GM19239 (cell line): Measurements from ENCODE around the gene CSTF2T.

Experiments used
- DNase-seq: peaks from one replicate; pipeline ENCODE4 v3.0.0; 2011; ENCODE audit warnings: low spot score; ENCODE audit not compliant: insufficient read length
- FAIRE-seq: peaks from 2 replicates; lab custom pipeline; 2011; peaks lifted over from hg19 to GRCh38; lab: Jason Lieb, UNC

CSTF2T gene

GRCh38 chr10:51656503-51656902 is 42.9 kb downstream of the CSTF2T start:
- DNase-seq (no peak), FAIRE-seq (no peak)

GRCh38 chr10:51654918-51655317 is 44.5 kb downstream of the CSTF2T start:
- FAIRE-seq (no peak), DNase-seq (no peak)

- FAIRE-seq: no peak
- DNase-seq: no peak
Measured at GRCh38 chr10:51653025-51653424, 46.4 kb downstream of the CSTF2T start.

DNA sequence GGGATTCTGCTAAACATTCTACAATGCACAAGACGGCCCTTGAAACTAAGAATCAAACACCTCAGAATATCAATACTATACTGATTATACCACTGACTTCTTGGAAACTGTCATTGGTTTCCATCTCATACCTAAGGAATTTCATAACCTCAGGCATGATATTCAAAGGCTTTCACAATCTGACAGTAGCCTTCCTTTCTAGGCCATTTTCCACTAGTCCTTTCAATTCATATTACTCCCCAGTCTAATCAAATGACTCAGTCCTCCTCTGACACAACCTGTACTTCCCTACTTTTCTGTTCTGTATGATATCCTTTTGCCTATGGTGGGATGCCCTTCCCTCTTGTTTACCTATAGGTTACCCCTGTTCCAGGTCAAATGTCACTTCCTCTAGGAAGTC is 48.3 kb downstream of the CSTF2T start:
- DNase-seq (no peak), FAIRE-seq (no peak)

DNA sequence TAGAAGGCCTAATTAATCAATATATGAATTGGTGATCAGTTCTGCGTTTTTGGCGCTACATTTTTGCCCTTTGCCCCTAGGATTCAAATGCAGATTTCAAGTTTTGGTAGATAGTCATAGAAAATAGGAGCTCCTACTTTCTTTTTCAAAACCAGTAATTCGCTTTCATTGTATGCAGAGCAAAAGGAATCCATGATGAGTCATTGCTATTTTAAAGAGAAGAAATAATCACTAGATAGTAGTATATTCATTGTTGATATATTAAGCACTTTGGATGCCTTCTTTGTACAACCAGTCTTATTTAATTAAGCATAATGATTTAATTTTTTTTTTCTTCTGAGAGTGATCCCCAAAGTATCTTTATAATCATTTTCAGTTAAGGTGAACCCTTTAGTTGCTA is 50.3 kb downstream of the CSTF2T start:
- FAIRE-seq (no peak), DNase-seq (no peak)
